HG03039 (cell line): ENCODE measurements around the gene PPP3CA.

ENCODE experiments used
- ATAC-seq: cut with Tn5 transposase; IDR thresholded peaks from one replicate; pipeline ENCODE4 v1.9.1; 2021; ENCODE audit warnings: mild to moderate bottlenecking, moderate library complexity; ENCODE audit not compliant: unreplicated experiment

PPP3CA gene

GRCh38 chr4:101218894-101219293 is 128.4 kb downstream of the PPP3CA start:
- ATAC-seq = no peak

- ATAC-seq = no peak
Observed at GRCh38 chr4:101218346-101218745, 129.0 kb downstream of the PPP3CA start.

GRCh38 chr4:101217353-101218031 is 129.8 kb downstream of the PPP3CA start:
- ATAC-seq = no peak

GRCh38 chr4:101211146-101211553 is 136.2 kb downstream of the PPP3CA start:
- ATAC-seq = no peak

- ATAC-seq = no peak
Observed at GRCh38 chr4:101210331-101210730, 137.0 kb downstream of the PPP3CA start.

GRCh38 chr4:101208171-101208570 is 139.2 kb downstream of the PPP3CA start:
- no peak for ATAC-seq

- ATAC-seq = peak; percentile 90
Observed at GRCh38 chr4:101205916-101206315, 141.4 kb downstream of the PPP3CA start.

GRCh38 chr4:101201421-101201820 is 145.9 kb downstream of the PPP3CA start:
- no peak for ATAC-seq

- no peak for ATAC-seq
Observed at GRCh38 chr4:101200561-101200960, 146.8 kb downstream of the PPP3CA start.

- no peak for ATAC-seq
Observed at GRCh38 chr4:101199507-101200285, 147.6 kb downstream of the PPP3CA start.

- ATAC-seq = no peak
Observed at GRCh38 chr4:101198682-101199339, 148.5 kb downstream of the PPP3CA start.

- no peak for ATAC-seq
Observed at GRCh38 chr4:101197350-101197749, 150.0 kb downstream of the PPP3CA start.

- no peak for ATAC-seq
Observed at GRCh38 chr4:101192244-101192643, 155.1 kb downstream of the PPP3CA start.

- ATAC-seq = no peak
Observed at GRCh38 chr4:101191302-101192098, 155.8 kb downstream of the PPP3CA start.

- no peak for ATAC-seq
Observed at GRCh38 chr4:101190751-101191150, 156.6 kb downstream of the PPP3CA start.

GRCh38 chr4:101188906-101189305 is 158.4 kb downstream of the PPP3CA start:
- ATAC-seq = no peak

- ATAC-seq = no peak
Observed at GRCh38 chr4:101187841-101188240, 159.5 kb downstream of the PPP3CA start.

- ATAC-seq = no peak
Observed at GRCh38 chr4:101186567-101187184, 160.7 kb downstream of the PPP3CA start.

- ATAC-seq = no peak
Observed at GRCh38 chr4:101184668-101185067, 162.7 kb downstream of the PPP3CA start.

- no peak for ATAC-seq
Observed at GRCh38 chr4:101183666-101184373, 163.5 kb downstream of the PPP3CA start.
